Stimulated activated CD8-positive, alpha-beta memory T cell treated with anti-CD3 and anti-CD28 coated beads, Interleukin-15, amount 100 ng/mL, for 48 hours (primary cell): ENCODE measurements around the gene TARDBP.
"Not testable (repeated sequence)": the region's sequence is repeated elsewhere in the genome, so short reads cannot be mapped to it uniquely, and the experiment has no call there.

Experiments
- DNase-seq, 2 donors: peaks; one replicate each; pipeline ENCODE4 v3.0.0-alpha.2; 2020; ENCODE audit warnings: low read depth in 2 of 2

TARDBP gene

DNA sequence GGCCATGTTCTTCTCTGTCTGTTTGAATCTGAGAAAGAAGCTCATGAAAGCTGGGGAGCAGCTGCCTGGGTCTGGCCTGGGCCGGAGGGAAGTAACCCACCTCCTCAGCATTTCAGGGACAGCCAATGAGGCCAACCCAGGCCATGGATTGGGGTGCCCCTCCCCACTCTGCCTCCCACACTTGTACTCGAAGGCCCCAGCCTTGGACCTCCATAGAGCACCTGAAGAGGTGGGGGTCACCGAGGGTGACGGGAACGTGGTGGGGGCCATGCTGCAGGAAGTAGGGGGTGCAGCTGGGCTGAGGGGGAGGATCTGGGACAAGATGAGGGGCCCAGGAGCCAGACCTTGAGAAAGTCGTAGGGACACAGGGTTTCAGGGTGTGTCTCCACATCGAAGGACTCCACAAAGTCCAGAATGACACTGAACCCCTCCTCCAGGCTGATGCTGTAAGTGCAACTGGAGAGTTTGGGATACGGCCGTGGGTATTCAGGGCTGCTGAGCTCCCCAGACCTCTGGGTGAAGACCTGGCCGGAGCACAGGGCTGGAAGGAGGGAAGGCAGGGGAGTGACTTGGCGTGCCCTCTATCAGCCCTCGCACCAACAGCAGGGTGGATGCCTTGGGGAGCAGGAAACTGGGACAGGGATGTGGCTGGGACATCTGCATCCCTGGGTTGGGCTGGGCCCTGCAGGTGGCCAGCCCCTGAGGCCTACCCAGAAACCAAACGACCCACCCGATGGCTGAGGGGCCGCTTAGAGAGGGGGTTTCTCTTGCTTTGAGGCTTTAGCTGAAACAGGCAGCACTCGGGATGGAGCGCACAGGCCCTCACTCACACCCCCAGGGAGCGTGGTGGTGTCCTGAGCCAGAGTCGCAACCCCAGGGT is 30.8 kb downstream of the TARDBP start:
- DNase-seq, result no peak

DNA sequence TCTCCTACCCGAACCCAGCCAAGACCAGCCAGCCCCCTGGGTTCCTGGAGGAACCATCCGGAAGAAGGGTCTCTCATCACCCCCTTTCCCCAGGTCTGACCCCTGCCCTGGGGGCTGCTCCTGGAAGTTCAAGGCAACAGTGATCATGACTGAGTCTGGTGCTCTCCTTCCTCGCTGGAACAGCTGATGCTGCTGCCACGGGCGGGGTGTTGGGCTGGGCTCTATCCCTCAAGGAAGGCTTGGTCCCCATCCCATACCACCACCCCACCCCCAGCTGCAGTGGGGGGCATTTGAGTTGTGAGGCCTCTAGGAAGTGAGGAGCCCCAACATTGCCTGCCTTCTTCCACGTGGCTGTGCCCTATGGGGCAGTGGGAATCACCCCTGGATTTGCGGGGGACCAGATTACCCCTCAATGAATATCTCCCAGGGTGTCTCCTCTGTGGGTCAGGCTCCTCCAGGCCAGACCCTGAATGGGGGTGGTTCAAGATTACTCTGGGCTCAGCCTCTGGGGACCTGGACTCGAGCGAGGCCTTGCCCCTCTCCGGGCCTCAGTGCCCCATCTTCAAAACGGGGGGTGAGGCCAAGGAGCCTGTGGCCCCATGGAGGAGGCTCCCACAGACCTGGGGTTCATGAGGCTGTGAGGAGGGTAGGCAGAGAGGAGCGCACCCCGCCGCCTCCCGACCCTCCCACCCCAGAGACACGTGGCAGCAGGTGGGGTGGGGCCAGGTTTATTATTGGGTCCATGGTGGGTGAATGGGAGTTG is 31.8 kb downstream of the TARDBP start:
- DNase-seq, result no peak

DNA sequence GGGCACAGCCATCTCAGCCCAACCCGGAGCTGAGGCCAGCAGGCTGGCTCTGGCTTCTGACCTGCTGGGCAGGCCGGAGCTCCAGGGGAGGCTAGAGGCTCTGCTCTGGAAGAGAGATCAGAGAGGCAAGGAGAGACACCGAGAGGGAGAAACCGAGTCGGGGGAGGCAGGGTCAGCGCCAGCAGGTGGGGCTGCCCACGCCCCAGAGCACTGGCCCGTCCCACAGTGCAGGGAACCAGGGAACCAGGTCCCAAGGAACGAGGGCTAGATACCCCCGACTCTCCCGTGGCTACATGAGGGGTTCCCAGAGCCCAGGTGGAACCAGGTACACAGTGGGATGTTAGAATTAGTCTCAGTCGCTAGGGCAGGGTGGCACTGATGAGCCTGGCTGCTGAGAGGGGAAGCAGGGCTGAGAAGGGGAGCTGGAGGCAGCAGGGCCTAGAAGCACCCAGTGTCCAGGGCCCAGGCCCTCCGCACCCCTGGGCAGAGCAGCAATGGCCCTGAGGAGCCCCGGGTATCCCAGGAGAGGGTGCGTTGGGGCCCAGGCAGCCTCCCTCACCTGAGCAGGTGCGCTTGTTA is 32.5 kb downstream of the TARDBP start:
- no peak for DNase-seq

DNA sequence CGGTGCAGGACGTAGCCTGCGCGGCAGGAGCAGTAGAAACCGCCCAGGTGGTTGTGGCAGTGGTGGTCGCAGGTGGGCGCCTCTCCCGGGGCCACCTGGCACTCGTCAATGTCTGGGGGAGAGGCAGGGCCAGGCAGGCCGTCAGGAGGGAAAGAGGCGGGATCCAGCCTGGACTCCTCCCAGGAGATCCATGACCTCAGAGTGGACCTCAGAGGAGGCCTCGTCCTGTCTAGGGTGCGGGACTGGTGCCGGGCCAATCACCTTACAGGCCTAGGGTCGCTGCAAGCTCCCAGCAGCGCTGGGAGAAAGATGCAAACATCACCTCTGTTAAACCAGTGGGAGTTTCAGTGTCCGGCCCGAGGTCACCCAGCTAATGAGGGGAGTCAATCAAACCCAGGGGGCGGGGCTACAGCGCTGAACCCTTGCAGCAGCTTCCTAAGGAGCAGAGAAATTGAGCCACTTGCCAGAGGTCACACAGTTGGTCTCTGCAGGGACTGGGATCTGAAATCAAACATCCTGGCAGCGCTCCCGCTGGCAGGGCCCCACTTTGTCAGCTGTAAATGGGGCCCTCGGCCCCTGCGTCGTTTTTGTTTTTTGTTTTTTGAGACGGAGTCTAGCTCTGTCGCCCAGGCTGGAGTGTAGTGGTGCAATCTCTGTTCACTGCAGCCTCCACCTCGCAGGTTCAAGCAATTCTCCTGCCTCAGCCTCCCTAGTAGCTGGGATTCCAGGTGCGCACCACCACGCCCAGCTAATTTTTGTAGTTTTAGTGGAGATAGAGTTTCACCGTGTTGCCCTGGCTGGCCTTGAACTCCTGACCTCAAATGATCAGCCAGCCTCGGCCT is 33.2 kb downstream of the TARDBP start:
- DNase-seq, result no peak

DNA sequence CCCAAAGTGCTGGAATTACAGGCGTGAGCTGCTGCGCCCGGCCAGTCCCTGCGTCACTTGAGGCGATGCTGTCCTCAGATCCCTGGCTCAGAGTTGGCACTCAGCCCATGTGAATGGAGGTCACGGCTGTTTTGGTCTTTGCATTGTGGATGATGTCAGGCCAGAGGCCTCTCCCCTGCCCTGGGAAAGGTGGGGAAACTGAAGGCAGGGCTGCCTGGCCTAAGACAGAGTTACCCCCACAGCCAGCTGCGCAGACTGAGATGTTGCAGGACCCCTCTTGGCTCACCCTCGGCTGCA is 33.8 kb downstream of the TARDBP start:
- DNase-seq, result no peak

DNA sequence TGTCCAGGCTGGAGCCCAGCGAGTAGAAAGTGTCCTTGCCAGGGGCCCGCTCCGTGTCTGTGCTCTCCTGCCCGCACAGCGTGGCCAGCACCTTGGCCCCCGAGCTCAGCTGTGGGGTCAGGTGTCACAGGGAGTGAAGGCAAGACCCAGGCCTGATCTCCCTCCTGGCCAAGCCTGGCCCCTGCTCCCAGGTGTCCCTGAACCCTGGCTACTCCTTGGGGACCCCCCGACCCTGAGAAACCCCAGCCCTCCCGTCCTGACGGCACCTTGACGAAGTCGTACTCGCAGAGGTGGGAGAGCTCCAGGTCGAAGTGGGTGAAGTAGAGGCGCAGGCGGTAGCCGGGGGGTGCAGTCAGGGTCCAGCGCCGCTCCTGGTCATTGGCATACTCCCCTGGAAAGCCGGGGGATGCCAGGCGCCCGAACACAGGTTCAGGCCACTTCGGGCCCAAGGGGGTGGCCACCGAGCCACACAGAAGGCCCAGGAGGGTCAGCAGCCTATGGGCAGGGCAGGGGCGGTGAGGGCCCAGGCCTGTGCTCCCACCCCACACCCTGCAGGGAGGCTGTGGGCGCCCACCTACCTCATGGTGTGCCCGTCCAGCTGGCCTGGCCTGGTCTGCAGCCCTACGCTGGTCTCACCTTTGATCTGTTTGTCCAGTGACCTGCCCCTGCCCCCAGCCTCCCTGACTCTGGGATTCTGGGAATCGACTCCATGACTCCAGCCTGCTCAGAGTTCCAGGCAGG is 34.3 kb downstream of the TARDBP start, which contains the start of gene MASP2:
TSS of gene MASP2 (minus strand) at position 615 of the 741 bp plus-strand sequence. CDS start at position 583, 32 bp downstream.
- no peak for DNase-seq

DNA sequence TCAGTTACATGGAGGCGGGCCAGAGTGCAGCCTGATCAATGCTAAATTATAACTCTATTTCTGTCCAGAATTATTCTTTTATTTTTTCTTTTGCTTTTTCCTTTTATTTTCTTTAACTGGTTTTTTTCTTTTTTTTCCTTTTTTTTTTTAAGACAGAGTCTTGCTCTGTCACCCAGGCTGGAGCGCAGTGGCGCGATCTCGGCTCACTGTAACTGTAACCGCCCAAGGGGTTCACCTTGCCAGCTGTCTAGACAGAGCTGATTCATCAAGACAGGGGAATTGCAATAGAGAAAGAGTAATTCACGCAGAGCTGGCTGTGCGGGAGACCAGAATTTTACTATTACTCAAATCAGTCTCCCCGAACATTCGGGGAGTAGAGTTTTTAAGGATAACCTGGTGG is 38.7 kb downstream of the TARDBP start:
- DNase-seq, result not testable (repeated sequence)

DNA sequence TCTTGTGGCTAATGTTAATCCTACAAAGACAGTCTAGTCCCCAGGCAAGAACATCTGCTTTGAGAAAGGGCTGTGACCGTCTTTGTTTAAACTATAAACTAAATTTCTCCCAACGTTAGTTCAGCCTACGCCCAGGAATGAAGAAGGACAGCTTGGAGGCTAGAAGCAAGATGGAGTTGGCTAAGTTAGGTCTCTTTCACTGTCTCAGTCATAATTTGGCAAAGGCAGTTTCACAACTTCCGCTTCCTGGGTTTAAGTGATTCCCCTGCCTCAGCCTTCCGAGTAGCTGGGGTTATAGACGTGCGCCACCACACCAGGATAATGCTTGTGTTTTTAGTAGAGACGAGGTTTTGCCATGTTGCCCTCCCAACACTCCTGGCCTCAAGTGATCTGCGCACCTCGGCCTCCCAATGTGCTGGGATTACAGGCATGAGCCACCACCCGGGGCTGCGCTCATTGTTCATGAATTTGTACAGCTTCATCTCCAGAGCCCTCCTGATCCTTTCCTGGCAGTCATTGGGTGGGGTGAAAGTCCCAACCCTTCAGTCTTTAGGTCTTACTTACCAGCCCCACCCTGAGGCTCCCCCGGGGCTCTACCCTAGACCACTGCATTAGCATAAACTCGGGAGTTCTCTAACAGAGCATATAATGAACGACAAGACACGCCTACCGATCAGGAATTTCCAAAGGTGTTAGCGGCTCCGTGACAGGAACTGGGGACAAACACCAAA is 39.5 kb downstream of the TARDBP start:
- no peak for DNase-seq

DNA sequence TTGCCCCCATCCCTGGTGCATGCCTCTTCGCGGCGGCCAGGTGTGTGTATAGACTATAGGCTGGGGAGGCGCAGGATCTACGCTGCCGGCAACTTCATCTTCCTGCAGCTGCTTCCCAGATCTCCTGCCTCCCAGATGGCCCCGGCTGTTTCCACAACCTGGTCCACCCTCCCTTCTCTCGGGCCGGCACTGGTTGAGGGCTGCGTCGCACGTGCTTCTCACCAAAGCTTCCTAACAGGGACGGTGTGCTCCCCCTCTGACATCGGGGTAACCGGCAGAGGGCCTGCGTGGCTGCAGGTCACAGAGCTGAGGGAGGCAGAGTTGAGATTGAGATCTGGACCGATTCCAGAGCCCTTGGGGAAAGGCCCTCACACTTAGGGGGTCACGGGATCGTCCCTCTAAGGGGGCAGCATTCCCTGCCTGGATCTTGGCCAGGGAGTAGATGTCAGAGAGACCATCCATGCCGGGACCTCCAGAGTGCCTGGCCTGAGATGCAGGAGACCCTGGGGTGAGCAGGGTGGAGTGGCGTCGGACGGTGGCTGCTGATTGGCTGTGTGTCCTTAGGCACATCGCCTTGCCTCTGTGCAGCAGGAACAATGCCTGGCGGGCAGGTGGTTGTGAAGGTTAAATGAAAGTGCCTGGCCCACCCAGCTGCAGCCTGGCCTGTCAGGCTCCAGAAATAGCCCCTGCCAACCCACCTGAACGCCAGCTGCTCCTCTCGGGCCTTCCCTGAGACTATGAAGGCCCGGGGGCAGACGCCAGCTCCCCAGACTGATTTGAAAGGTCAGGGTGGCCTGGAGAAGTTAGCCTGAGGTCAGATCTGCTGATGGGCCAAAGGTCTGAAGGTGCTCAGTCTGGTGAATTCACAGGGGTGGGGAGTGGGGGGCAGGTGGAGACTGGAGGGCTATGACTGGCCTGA is 40.6 kb downstream of the TARDBP start:
- DNase-seq, result no peak

DNA sequence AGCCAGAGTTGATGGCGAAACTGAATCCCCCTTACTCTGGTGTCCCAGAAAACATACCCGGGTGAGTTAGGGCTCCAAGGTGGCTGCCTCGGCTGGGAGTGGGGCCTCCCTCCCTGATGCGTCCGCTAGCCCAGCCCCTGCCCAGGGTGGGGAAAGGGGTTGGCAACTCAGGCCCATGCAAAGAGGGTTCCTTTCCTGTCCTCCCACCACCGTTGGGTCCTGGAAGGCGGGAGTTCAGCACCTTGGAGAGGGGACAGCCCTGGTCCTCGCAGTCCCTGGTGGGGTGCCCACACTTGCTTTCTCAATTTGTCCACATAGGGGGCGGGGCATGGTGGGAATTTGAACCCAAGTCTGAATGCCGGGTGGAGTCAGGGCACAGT is 41.3 kb downstream of the TARDBP start:
- DNase-seq, result no peak

DNA sequence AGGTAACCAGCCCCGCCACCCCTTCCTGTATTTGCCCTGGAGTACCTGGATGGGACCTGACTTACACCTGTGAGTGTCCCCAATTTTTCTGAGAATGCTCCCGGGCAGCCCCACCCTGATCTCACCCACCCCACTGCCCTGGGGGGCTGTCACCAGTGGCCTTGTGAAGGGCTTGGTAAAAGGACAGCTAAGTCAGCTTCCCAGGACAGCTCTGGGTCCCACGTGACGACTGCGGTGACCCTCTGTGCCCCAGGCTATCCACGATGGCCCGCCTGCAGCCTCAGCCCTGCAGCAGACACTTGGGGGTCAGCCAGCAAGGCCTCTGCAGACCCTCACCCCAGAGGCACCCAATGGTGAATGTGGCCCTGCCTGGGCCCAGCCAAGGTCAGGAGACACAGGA is 41.7 kb downstream of the TARDBP start:
- DNase-seq, result no peak

DNA sequence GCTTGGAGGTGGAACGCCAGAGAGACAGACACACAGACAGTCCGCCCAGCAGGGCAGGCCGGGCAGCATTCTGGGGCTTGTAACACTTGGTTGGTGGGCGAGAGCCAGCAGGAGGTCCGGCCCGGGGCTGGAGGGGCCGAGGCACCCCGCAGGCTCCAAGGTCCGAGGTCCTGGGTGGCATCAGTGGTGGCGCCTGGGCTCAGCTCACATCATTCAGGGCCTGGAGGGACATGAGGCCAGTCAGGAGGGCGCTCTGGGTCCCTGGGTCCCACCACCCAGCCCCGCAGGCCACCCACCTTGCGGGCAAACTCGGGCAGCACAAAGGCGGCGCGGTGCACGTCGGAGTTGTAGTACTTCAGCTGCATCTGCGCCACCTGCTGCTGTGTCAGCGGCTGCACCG is 42.2 kb downstream of the TARDBP start:
- no peak for DNase-seq

DNA sequence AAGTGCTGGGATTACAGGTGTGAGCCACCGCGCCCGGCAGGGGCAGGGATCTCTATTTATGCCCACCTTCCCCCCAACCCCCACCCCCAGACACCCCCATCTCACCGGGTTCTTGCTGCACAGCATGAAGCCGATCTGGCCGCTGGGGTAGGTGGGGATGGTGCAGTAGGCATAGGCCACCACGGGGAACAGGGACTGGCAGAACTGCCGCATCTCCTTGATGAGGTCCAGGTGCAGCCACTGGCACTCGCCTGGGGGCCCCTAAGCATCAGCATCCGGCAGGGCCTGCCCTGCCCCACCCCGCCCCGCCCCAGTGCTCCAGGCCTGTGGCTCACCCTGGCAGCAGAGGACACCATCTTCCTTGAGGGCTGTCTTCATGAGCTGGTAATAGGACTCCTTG is 43.2 kb downstream of the TARDBP start:
- DNase-seq, result no peak

DNA sequence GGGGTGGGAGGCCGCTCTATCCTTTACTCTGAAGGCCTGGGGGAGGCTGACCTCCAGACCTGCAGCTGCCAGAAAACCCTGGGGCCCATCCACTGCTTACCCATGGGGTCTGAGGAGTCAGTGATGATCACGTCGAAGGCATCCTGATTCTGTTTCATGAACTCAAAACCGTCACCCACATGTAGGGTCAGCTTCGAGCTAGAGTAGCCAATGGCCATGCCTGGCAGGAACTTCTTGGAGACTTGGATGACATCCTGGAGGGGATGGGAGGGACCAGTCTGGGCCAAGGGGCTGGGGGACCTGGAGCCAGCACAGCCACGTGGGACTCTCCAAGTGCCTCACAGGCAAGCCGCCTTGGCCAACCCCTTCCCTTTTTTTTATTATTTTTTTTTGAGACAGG is 44.0 kb downstream of the TARDBP start:
- DNase-seq, result no peak

DNA sequence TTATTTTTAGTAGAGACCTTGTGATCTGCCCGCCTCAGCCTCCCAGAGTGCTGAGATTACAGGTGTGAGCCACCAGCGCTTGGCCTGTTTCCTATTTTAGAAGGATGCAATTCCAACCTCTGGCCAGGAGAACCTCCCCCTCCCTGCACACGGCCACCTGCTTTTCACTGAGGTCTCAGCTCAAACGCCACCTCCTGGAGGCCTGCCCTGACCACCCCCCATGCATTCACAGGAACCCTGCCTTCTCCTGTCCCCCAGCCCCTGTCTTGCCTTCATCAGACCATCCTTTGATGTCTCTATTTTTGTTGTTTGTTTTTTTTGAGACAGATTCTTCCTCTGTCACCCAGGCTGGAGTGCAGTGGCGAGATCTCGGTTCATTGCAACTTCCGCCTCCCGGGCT is 45.0 kb downstream of the TARDBP start:
- DNase-seq, result no peak

DNA sequence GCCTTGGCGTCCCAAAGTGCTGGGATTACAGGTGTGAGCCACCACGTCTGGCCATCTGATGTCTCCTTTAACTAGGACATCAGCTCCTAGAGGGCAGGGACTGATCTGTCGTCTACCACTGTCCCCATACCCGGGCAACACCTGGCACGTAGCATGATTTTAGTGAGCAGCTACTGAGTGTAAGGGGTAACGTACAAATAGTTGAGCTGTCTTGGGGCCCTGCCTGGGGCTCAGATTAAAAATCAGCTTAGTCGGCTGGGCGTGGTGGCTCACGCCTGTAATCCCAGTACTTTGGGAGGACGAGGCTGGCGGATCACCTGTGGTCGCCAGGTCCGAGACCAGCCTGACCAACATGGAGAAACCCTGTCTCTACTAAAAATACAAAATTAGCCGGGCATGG is 45.6 kb downstream of the TARDBP start:
- DNase-seq, result no peak

DNA sequence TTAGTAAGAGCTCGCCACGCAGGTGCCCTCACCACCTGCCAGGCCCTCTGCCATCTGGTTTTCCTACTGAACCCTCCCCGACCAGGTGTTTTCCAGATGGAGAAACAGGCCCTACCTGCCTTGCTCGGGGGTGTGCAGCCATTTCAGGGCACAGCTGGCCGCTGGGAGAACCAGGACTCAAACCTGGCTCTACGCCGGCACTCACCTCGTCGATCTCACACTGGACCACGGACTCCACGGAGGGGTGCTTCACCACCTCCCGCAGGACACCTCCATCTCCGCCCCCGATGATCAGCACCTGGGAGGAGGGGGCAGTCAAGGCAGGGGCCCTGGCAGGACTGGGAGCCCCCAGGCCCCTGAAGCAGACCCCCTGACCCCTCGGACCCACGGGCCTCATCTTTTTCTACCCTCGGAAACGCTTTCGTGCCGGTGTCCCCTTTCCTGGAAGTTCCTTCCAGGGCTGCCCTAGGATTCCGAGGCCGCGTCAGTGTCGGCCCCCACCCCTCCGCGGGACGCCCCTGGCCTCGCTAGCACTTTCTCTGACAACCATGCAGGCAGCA is 46.2 kb downstream of the TARDBP start:
- DNase-seq, result no peak

DNA sequence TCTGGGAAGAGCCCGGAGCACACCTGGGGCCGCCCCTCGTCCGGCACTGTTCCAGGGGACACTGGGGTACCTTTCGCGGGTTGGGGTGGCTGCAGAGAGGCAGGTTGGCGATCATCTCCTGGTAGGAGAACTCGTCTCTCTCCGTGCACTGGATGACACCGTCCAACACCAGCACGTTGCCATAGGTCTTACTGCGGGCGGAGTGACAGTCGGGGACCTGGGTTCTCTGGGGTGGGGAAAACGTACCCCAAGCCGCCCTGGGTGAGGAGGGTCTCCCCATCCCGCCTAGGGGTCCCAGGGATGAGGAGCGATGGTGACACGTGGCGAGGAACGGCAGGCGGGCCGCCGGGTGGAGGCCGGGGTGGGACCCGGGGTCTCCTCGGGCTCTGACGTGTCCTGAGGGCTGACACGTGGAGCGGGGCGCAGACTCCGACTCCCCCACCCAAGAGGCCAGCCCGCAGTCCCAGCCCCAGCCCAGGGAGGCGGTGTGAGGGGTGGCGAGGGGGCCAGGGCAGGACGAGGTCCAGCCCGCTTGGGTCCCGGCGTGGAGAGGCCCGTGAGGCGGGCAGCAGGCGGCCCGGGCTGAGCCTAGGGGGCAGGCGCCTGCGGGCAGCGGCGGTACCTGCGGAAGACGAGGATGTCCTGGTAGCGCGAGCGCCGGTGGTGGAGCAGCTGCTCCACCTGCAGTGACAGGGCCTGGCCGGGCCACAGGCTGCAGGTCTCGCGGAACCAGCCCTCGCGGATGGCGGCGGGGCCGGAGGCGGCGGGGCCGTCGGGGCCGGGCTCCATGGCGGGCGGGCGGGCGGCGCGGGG is 46.9 kb downstream of the TARDBP start:
- no peak for DNase-seq
